Glutamatergic neuron (in vitro differentiated cells): ENCODE measurements around the gene KLRC4. TPM values are rescaled to one million over a fixed set of nuclear protein-coding genes. Genes with fewer than 3 reads are reported as not detected.
"Not testable (repeated sequence)": the region's sequence is repeated elsewhere in the genome, so short reads cannot be mapped to it uniquely, and the experiment has no call there.

Experiments used
- DNase-seq: peaks from one replicate; pipeline ENCODE4 v3.0.0; 2022
- H3K27ac Mint-ChIP-seq: one replicate; pipeline ENCODE4 v1.8.0; 2020; ENCODE audit warnings: mild to moderate bottlenecking, mixed read lengths, inconsistent platforms; ENCODE audit not compliant: unreplicated experiment
- H3K27me3 Mint-ChIP-seq: one replicate; pipeline ENCODE4 v1.8.0; 2020; ENCODE audit warnings: mild to moderate bottlenecking, moderate library complexity, mixed read lengths, inconsistent platforms; ENCODE audit not compliant: unreplicated experiment
- H3K36me3 Mint-ChIP-seq: one replicate; pipeline ENCODE4 v1.8.0; 2020; ENCODE audit warnings: mild to moderate bottlenecking, mixed read lengths, inconsistent platforms; ENCODE audit not compliant: unreplicated experiment
- H3K4me1 Mint-ChIP-seq: one replicate; pipeline ENCODE4 v1.8.0; 2020; ENCODE audit warnings: mild to moderate bottlenecking, low read depth, mixed read lengths, inconsistent platforms; ENCODE audit not compliant: unreplicated experiment
- H3K4me3 Mint-ChIP-seq: one replicate; pipeline ENCODE4 v1.8.0; 2020; ENCODE audit warnings: mild to moderate bottlenecking, mixed read lengths, inconsistent platforms; ENCODE audit not compliant: unreplicated experiment
- H3K9me3 Mint-ChIP-seq: one replicate; pipeline ENCODE4 v1.8.0; 2020; ENCODE audit warnings: mild to moderate bottlenecking, moderate library complexity, mixed read lengths, inconsistent platforms; ENCODE audit not compliant: unreplicated experiment
- total RNA-seq: library from RNA; stranded (reverse); fragmentation: NEBNext Ultra II Directional; extraction: Animal tissue kit (Norgen Biotek cat#: 25700); gene quantifications from one replicate; pipeline ENCODE4 v1.2.1, GENCODE V29; 2021; ENCODE audit not compliant: unreplicated experiment
- TF ChIP-seq, protein P1 (sequence below): fragments of 200-600 bp; sonication (generic); IDR thresholded peaks from one replicate; pipeline ENCODE4 v1.5.0; 2021; ENCODE audit not compliant: partially characterized antibody, unreplicated experiment

The KLRC4 gene
- total RNA-seq, 1 donor from 2014 or later: not detected

DNA sequence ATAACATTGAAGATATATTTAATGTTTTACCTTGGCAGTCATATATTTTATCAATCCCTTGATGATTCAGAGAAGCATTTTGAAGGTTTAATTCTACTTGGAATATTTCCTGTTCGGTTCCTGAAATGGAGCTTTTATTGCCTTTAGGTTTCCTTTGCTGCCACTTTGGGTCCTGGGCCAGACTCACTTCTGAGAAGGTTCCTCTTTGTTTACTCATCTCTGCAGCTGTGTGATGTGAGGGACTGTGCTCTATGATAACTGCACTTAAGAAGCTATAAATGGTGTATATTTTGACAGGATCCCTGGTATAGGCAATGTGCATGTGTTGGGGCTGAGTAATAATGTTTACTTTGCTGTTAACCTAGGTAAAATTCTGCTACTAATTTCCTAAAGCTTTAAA is 10.8 kb upstream of the KLRC4 start, which contains the start of gene KLRC3:
Gene KLRC3, minus strand, starts transcription at position 262 of the 400 bp plus-strand sequence. Its CDS starts 45 bp downstream, at position 217.
- H3K36me3 Mint-ChIP-seq, H3K27ac Mint-ChIP-seq, DNase-seq, H3K4me1 Mint-ChIP-seq, H3K9me3 Mint-ChIP-seq, H3K4me3 Mint-ChIP-seq, H3K27me3 Mint-ChIP-seq: not testable (repeated sequence)

- Mint-ChIP-seq H3K9me3 (no peaks in the 10 kb centered on the region), H3K27ac (no peak overlapping the region), H3K4me1 (no peaks in the 10 kb centered on the region), H3K36me3 (no peaks in the 10 kb centered on the region), H3K27me3 (no peaks in the 10 kb centered on the region), H3K4me3 (no peak overlapping the region)
- TF ChIP-seq, protein P1, sequence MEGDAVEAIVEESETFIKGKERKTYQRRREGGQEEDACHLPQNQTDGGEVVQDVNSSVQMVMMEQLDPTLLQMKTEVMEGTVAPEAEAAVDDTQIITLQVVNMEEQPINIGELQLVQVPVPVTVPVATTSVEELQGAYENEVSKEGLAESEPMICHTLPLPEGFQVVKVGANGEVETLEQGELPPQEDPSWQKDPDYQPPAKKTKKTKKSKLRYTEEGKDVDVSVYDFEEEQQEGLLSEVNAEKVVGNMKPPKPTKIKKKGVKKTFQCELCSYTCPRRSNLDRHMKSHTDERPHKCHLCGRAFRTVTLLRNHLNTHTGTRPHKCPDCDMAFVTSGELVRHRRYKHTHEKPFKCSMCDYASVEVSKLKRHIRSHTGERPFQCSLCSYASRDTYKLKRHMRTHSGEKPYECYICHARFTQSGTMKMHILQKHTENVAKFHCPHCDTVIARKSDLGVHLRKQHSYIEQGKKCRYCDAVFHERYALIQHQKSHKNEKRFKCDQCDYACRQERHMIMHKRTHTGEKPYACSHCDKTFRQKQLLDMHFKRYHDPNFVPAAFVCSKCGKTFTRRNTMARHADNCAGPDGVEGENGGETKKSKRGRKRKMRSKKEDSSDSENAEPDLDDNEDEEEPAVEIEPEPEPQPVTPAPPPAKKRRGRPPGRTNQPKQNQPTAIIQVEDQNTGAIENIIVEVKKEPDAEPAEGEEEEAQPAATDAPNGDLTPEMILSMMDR: no peak
- no peak for DNase-seq
Measured at GRCh38 chr12:10408842-10409241, 715 bp downstream of the KLRC4 start.

DNA sequence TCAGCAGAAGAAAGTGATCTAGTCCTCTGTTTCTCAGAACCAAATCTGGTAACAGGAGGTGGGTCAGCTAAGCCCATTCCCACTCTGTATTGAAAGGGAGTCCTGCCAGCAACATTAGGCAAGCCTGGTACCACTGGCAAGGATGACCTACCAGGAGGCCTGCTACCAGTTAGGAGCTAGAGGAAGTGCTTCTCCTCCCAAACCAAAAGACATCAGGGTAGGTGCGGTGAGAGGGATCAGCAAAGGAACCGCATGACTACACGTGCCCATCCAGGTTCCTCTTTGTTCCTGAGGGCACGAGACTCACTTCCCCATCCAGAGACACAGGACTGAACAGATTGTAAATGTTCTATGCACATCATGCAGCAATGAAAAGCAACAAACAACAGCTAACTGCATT is 2.8 kb downstream of the KLRC4 start:
- Mint-ChIP-seq H3K4me1 (no peaks in the 10 kb centered on the region), H3K36me3 (no peaks in the 10 kb centered on the region), H3K27ac (no peak overlapping the region), H3K4me3 (no peak overlapping the region), H3K27me3 (no peaks in the 10 kb centered on the region), H3K9me3 (no peaks in the 10 kb centered on the region)
- TF ChIP-seq, protein P1: no peak
- DNase-seq: no peak

GRCh38 chr12:10405294-10405693 is 4.3 kb downstream of the KLRC4 start:
- no peak for DNase-seq
- Mint-ChIP-seq H3K9me3 (no peaks in the 10 kb centered on the region), H3K27me3 (no peaks in the 10 kb centered on the region), H3K27ac (no peak overlapping the region), H3K36me3 (no peaks in the 10 kb centered on the region), H3K4me3 (no peak overlapping the region), H3K4me1 (no peaks in the 10 kb centered on the region)
- TF ChIP-seq, protein P1: no peak

- no peaks in the 10 kb centered on the region for H3K9me3 Mint-ChIP-seq
- no peak overlapping the region for H3K4me3 Mint-ChIP-seq
- no peaks in the 10 kb centered on the region for H3K36me3 Mint-ChIP-seq
- no peaks in the 10 kb centered on the region for H3K4me1 Mint-ChIP-seq
- no peak for DNase-seq
- TF ChIP-seq, protein P1: no peak
- no peak overlapping the region for H3K27ac Mint-ChIP-seq
- no peaks in the 10 kb centered on the region for H3K27me3 Mint-ChIP-seq
Measured at GRCh38 chr12:10404798-10405197, 4.8 kb downstream of the KLRC4 start.

DNA sequence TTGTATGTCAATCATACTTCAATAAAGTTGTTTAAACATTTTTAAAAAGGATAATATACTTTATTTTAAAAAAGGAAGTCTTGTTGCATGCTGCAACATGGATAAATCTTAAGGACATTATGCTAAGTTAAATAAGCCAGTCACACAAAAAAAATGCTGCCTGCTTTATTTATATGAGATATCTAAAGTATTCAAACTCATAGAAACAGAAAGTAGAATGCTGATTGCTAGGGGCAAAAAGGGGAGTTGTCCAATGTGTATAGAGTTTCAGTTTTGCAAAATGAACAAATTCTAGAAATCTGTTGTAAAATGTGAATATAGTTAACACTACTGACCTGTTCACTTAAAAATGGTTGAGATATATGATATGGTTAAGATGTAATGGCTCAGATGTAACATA is 8.7 kb downstream of the KLRC4 start:
- Mint-ChIP-seq H3K4me3 (no peak overlapping the region), H3K36me3 (no peaks in the 10 kb centered on the region), H3K27me3 (no peaks in the 10 kb centered on the region), H3K27ac (no peak overlapping the region), H3K9me3 (no peaks in the 10 kb centered on the region), H3K4me1 (no peaks in the 10 kb centered on the region)
- no peak for DNase-seq
- TF ChIP-seq, protein P1: no peak
